HepG2 (cell line): ENCODE measurements around the gene ICOS. TPM values are rescaled to one million over a fixed set of nuclear protein-coding genes. Genes with fewer than 3 reads are reported as not detected.

Experiments used
- ATAC-seq: fragments of 200-7000 bp; cut with Tn5 transposase; 3 replicates; pipeline ENCODE4 v1.9.1; 2020; ENCODE audit warnings: mild to moderate bottlenecking, moderate library complexity
- BruUV-seq: library from RNA; stranded (reverse); fragments of 400-500 nt; replicated peaks from 2 replicates; lab custom pipeline; 2021; lab: Mats Ljungman, UMichigan
- CTCF ChIA-PET: fragments of 300-600 bp; formaldehyde crosslinking; extraction: SDS; loops from one replicate; lab custom pipeline; 2021; ENCODE audit warnings: low total read pairs, inconsistent platforms, low intra/inter-chr PET ratio; lab: Yijun Ruan, JAX
- POLR2A ChIA-PET: fragments of 350-600 bp; sonication (Branson Sonifier 250); formaldehyde crosslinking; loops from one replicate; lab custom pipeline; 2020; ENCODE audit warnings: antibody characterized with exemption, inconsistent platforms; lab: Yijun Ruan, JAX
- DNase-seq: peaks from one replicate; pipeline ENCODE4 v3.0.0-alpha.2; 2015; ENCODE audit warnings: low spot score
- FAIRE-seq: peaks from 3 replicates; lab custom pipeline; 2011; peaks lifted over from hg19 to GRCh38; lab: Jason Lieb, UNC
- H2AFZ ChIP-seq: one replicate; pipeline ENCODE4 v1.6.1; 2011; ENCODE audit warnings: low read length, inconsistent platforms
- H3K27ac ChIP-seq: fragments of 300-600 bp; 3 replicates; pipeline ENCODE4 v1.8.0; 2011; ENCODE audit warnings: mixed run types, mild to moderate bottlenecking, mixed read lengths, low read length, inconsistent platforms; ENCODE audit not compliant: insufficient read depth; ENCODE audit errors: extremely low read length
- H3K27me3 ChIP-seq, 2 experiments: fragments of 200-600 bp in 1 of 2; 2 replicates in 1 of 2; 3 replicates in 1 of 2; pipeline versions ENCODE4 v1.6.0 to v1.8.0; 2011; ENCODE audit warnings: low read length in 2 of 2, mild to moderate bottlenecking in 2 of 2, moderate library complexity in 2 of 2, inconsistent platforms in 1 of 2; ENCODE audit not compliant: insufficient read depth in 2 of 2, control insufficient read depth in 1 of 2
- H3K36me3 ChIP-seq, 2 experiments: fragments of 200-600 bp in 1 of 2; replicated peaks in 1 of 2; 2 replicates in 1 of 2; 3 replicates in 1 of 2; pipeline versions ENCODE4 v1.5.1 to v1.8.0; 2011; ENCODE audit warnings: low read length in 2 of 2, inconsistent platforms in 1 of 2; ENCODE audit not compliant: insufficient read depth in 2 of 2, control insufficient read depth in 1 of 2
- H3K4me1 ChIP-seq: 2 replicates; pipeline ENCODE4 v1.5.1; 2012; ENCODE audit warnings: low read length, inconsistent platforms; ENCODE audit not compliant: insufficient read depth
- H3K4me2 ChIP-seq: 2 replicates; pipeline ENCODE4 v1.6.0; 2011; ENCODE audit warnings: low read depth, low read length, inconsistent platforms
- H3K4me3 ChIP-seq, 3 experiments: fragments of 200-600 bp in 1 of 3; sonication (generic), shearing (Covaris generic) in 1 of 3; replicated peaks in 1 of 3; 2 replicates each; pipeline ENCODE4 v1.5.1; 2011 to 2016; ENCODE audit warnings: low read length in 3 of 3, inconsistent platforms in 2 of 3, low read depth in 2 of 3, mild to moderate bottlenecking in 2 of 3, control low read depth in 1 of 3, mixed read lengths in 1 of 3; ENCODE audit not compliant: insufficient read depth in 1 of 3
- H3K79me2 ChIP-seq: one replicate; pipeline ENCODE4 v1.6.1; 2011; ENCODE audit warnings: low read length, inconsistent platforms; ENCODE audit not compliant: insufficient read depth
- H3K9ac ChIP-seq: 2 replicates; pipeline ENCODE4 v1.6.0; 2011; ENCODE audit warnings: mild to moderate bottlenecking, low read depth, low read length, inconsistent platforms; ENCODE audit not compliant: insufficient read depth
- H3K9me3 ChIP-seq: 2 replicates; pipeline ENCODE4 v1.5.1; 2012; ENCODE audit warnings: mild to moderate bottlenecking, low read length
- H4K20me1 ChIP-seq: 2 replicates; pipeline ENCODE4 v1.6.0; 2011; ENCODE audit warnings: inconsistent platforms, mild to moderate bottlenecking, low read length, moderate library complexity; ENCODE audit not compliant: insufficient read depth
- CBX2 ChIP-seq, 2 experiments: fragments of 200-600 bp in 1 of 2; sonication (generic); formaldehyde crosslinking in 1 of 2; IDR thresholded peaks; 2 replicates each; pipeline versions ENCODE4 v1.7.0 to v1.8.1; 2018 to 2022; ENCODE audit warnings: low read depth in 2 of 2, low read length in 1 of 2, mild to moderate bottlenecking in 1 of 2, missing genetic modification reagents in 1 of 2
- FOXP1 ChIP-seq, 2 experiments: fragments of 450-650 bp in 1 of 2; IDR thresholded peaks; 2 replicates each; pipeline ENCODE4 v1.6.1; 2017 to 2018; ENCODE audit warnings: antibody characterized with exemption in 1 of 2
- GATAD2A ChIP-seq: IDR thresholded peaks from 2 replicates; pipeline ENCODE4 v1.6.1; 2016
- KDM1A ChIP-seq: IDR thresholded peaks from 2 replicates; pipeline ENCODE4 v1.6.1; 2016; ENCODE audit warnings: missing compliant biosample characterization
- KLF16 ChIP-seq, 2 experiments: sonication (generic) in 1 of 2; formaldehyde crosslinking in 1 of 2; IDR thresholded peaks; 2 replicates each; pipeline versions ENCODE4 v1.6.1 to v1.8.0; 2016 to 2023; ENCODE audit warnings: missing genetic modification reagents in 2 of 2, missing compliant biosample characterization in 1 of 2
- MED13 ChIP-seq: sonication (generic); formaldehyde crosslinking; IDR thresholded peaks from 2 replicates; pipeline ENCODE4 v1.5.0; 2020; ENCODE audit warnings: missing genetic modification reagents
- NFE2L1 ChIP-seq: sonication (generic); formaldehyde crosslinking; IDR thresholded peaks from 2 replicates; pipeline ENCODE4 v1.4.0; 2020; ENCODE audit warnings: missing genetic modification reagents, mild to moderate bottlenecking, borderline replicate concordance
- NFE2L2 ChIP-seq: fragments of 150-350 bp; IDR thresholded peaks from 2 replicates; pipeline ENCODE4 v1.6.1; 2014; ENCODE audit warnings: low read length
- SP1 ChIP-seq, 2 experiments: fragments of 450-650 bp in 1 of 2; sonication (generic) in 1 of 2; formaldehyde crosslinking in 1 of 2; IDR thresholded peaks; 2 replicates each; pipeline versions ENCODE4 v1.4.0 to v1.6.1; 2016 to 2020; ENCODE audit warnings: missing genetic modification reagents in 1 of 2
- STAG1 ChIP-seq: sonication (generic); formaldehyde crosslinking; IDR thresholded peaks from 2 replicates; pipeline ENCODE4 v1.4.0; 2020; ENCODE audit warnings: missing genetic modification reagents
- TAF1 ChIP-seq: sonication (generic); formaldehyde crosslinking; IDR thresholded peaks from 2 replicates; pipeline ENCODE4 v1.4.0; 2020; ENCODE audit warnings: missing genetic modification reagents
- ZNF746 ChIP-seq: sonication (generic); formaldehyde crosslinking; IDR thresholded peaks from 2 replicates; pipeline ENCODE4 v1.8.0; 2022; ENCODE audit warnings: mild to moderate bottlenecking, missing genetic modification reagents
- ZZZ3 ChIP-seq: sonication (generic); formaldehyde crosslinking; IDR thresholded peaks from 2 replicates; pipeline ENCODE4 v1.4.0; 2020; ENCODE audit warnings: missing genetic modification reagents, mild to moderate bottlenecking, borderline replicate concordance
- WGBS: methylation state at CpG from one replicate; pipeline ENCODE4 v1.1.6; 2017; ENCODE audit warnings: low lambda C conversion rate; 5-methylcytosine and 5-hydroxymethylcytosine counted together
- in situ Hi-C: cut with HindIII; loops from 2 replicates; pipeline ENCODE4 v1.10.0; 2017; ENCODE audit warnings: low pct_unique_long_range_greater_than_20kb; ENCODE audit not compliant: extremely low pct_ligation_motif_present
- intact Hi-C: fragments of 100-400 bp; cut with micrococcal nuclease; formaldehyde crosslinking; loops from one replicate; pipeline ENCODE4 v1.10.0; 2022; ENCODE audit not compliant: unreplicated experiment
- polyA plus RNA-seq, 8 experiments: library from polyadenylated mRNA; depleted of rRNA in 3 of 8; stranded (reverse) in 7 of 8; unstranded in 1 of 8; fragments of >200 nt; fragmentation: Illumina TruSeq in 4 of 8; extraction: Trizol in 4 of 8; gene quantifications; 2 replicates each; pipeline versions ENCODE4 v1.2.1 to v1.2.3, GENCODE V29; 2011 to 2016; ENCODE audit warnings: low read depth in 4 of 8, missing spikeins in 1 of 8, mixed read lengths in 1 of 8; ENCODE audit not compliant: insufficient read depth in 1 of 8
- total RNA-seq, 5 experiments: library from RNA; depleted of rRNA; stranded (reverse); fragments of >200 nt; fragmentation: Illumina TruSeq; extraction: Trizol; gene quantifications; 2 replicates each; pipeline ENCODE4 v1.2.3, GENCODE V29; 2016; ENCODE audit warnings: low read depth in 1 of 5
- TF ChIP-seq, protein P1 (sequence below): sonication (generic); formaldehyde crosslinking; IDR thresholded peaks from 2 replicates; pipeline ENCODE4 v1.4.0; 2020; ENCODE audit warnings: missing genetic modification reagents
- TF ChIP-seq, protein P2 (sequence below): sonication (generic); formaldehyde crosslinking; IDR thresholded peaks from 2 replicates; pipeline ENCODE4 v1.8.1; 2022; ENCODE audit warnings: low read depth, mild to moderate bottlenecking, missing genetic modification reagents
- TF ChIP-seq, protein P3 (sequence below): sonication (generic); formaldehyde crosslinking; IDR thresholded peaks from 2 replicates; pipeline ENCODE4 v1.5.0; 2020; ENCODE audit warnings: missing genetic modification reagents

The ICOS gene
- total and polyA plus RNA-seq, 2 of the 13 experiments (the other 11 are each of a cell fraction or from before 2014, with no cell fraction given): not detected

DNA sequence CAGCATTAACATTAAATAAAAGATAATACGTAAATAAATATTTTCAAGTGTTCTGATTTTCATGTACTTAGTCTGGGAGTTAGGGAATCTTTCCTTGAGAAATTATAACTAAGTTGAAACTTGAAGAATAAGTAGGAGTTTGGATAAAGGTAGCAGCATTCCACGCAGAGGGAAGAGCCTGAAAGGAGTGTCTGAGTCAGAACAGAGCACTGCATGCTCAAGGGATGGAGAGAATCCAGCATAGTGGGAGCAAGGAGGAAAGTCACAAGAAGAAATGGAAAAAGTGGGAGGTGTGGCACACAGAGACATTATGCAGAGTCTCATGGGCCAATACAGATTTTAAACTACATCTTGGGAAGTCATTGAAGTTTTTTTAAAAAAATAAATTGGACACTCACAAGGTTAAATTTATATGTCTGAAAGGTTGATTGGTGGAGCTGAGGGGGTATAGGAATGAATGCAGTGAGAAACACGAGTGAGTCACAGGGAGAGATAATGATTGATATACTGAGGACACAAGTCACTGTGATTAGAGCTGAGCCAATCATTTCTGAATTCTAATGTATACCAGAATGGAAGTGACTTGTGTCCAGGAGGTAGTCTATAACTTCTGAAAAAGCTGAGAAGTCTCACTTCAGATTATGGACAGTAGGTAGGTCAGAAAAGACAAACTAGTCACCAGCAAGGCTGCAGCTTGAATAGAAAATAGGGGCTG, 66.9 kb downstream of the ICOS start:
- ChIA-PET CTCF (no interaction called here), POLR2A (no interaction called here)
- H3K9me3 ChIP-seq: no peaks in the 10 kb centered on the region
- no peak overlapping the region for H3K4me3 ChIP-seq
- 2% methylated on average over 3 of the region's 3 CpGs for WGBS
- no peak overlapping the region for H3K4me2 ChIP-seq
- H3K36me3 ChIP-seq: no peaks in the 10 kb centered on the region
- H2AFZ ChIP-seq: no peak overlapping the region
- no peak overlapping the region for H3K27ac ChIP-seq
- no peaks in the 10 kb centered on the region for H3K4me1 ChIP-seq
- ATAC-seq: no peak
- no peaks in the 10 kb centered on the region for H3K79me2 ChIP-seq
- no peaks in the 10 kb centered on the region for H4K20me1 ChIP-seq
- no peak for FAIRE-seq
- H3K27me3 ChIP-seq: no peaks in the 10 kb centered on the region; a peak in 1 of 5 replicates
- DNase-seq: no peak
- BruUV-seq: no TSS peak
- in situ Hi-C loops: no loop called here
- H3K9ac ChIP-seq: no peak overlapping the region
- intact Hi-C loops: no loop called here
- TF ChIP-seq KDM1A: no peak
- TF ChIP-seq, protein P1, sequence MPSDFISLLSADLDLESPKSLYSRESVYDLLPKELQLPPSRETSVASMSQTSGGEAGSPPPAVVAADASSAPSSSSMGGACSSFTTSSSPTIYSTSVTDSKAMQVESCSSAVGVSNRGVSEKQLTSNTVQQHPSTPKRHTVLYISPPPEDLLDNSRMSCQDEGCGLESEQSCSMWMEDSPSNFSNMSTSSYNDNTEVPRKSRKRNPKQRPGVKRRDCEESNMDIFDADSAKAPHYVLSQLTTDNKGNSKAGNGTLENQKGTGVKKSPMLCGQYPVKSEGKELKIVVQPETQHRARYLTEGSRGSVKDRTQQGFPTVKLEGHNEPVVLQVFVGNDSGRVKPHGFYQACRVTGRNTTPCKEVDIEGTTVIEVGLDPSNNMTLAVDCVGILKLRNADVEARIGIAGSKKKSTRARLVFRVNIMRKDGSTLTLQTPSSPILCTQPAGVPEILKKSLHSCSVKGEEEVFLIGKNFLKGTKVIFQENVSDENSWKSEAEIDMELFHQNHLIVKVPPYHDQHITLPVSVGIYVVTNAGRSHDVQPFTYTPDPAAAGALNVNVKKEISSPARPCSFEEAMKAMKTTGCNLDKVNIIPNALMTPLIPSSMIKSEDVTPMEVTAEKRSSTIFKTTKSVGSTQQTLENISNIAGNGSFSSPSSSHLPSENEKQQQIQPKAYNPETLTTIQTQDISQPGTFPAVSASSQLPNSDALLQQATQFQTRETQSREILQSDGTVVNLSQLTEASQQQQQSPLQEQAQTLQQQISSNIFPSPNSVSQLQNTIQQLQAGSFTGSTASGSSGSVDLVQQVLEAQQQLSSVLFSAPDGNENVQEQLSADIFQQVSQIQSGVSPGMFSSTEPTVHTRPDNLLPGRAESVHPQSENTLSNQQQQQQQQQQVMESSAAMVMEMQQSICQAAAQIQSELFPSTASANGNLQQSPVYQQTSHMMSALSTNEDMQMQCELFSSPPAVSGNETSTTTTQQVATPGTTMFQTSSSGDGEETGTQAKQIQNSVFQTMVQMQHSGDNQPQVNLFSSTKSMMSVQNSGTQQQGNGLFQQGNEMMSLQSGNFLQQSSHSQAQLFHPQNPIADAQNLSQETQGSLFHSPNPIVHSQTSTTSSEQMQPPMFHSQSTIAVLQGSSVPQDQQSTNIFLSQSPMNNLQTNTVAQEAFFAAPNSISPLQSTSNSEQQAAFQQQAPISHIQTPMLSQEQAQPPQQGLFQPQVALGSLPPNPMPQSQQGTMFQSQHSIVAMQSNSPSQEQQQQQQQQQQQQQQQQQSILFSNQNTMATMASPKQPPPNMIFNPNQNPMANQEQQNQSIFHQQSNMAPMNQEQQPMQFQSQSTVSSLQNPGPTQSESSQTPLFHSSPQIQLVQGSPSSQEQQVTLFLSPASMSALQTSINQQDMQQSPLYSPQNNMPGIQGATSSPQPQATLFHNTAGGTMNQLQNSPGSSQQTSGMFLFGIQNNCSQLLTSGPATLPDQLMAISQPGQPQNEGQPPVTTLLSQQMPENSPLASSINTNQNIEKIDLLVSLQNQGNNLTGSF (CRISPR knock-in tag): no peak
- TF ChIP-seq CBX2 (IDR thresholded peaks at IDR 0.05; ENCODE audit: low read depth, low read length): no peak
- TF ChIP-seq CBX2 (CRISPR knock-in tag; IDR thresholded peaks at IDR 0.05; ENCODE audit: low read depth): no peak
- TF ChIP-seq KLF16 (CRISPR knock-in tag; IDR thresholded peaks at IDR 0.05): no peak
- no peak for TF ChIP-seq GATAD2A
- no peak for TF ChIP-seq ZZZ3 (CRISPR knock-in tag)
- no peak for TF ChIP-seq ZNF746 (CRISPR knock-in tag)
- TF ChIP-seq MED13 (CRISPR knock-in tag): no peak
- TF ChIP-seq STAG1: no peak
- no peak for TF ChIP-seq SP1 (IDR thresholded peaks at IDR 0.05)
- TF ChIP-seq SP1 (CRISPR knock-in tag; IDR thresholded peaks at IDR 0.05): no peak
- TF ChIP-seq TAF1 (CRISPR knock-in tag): no peak
- no peak for TF ChIP-seq FOXP1 (IDR thresholded peaks at IDR 0.05)
- TF ChIP-seq FOXP1 (CRISPR knock-in tag; IDR thresholded peaks at IDR 0.05): no peak
- no peak for TF ChIP-seq NFE2L1 (CRISPR knock-in tag)
- TF ChIP-seq, protein P2, sequence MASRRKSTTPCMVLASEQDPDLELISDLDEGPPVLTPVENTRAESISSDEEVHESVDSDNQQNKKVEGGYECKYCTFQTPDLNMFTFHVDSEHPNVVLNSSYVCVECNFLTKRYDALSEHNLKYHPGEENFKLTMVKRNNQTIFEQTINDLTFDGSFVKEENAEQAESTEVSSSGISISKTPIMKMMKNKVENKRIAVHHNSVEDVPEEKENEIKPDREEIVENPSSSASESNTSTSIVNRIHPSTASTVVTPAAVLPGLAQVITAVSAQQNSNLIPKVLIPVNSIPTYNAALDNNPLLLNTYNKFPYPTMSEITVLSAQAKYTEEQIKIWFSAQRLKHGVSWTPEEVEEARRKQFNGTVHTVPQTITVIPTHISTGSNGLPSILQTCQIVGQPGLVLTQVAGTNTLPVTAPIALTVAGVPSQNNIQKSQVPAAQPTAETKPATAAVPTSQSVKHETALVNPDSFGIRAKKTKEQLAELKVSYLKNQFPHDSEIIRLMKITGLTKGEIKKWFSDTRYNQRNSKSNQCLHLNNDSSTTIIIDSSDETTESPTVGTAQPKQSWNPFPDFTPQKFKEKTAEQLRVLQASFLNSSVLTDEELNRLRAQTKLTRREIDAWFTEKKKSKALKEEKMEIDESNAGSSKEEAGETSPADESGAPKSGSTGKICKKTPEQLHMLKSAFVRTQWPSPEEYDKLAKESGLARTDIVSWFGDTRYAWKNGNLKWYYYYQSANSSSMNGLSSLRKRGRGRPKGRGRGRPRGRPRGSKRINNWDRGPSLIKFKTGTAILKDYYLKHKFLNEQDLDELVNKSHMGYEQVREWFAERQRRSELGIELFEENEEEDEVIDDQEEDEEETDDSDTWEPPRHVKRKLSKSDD (CRISPR knock-in tag): no peak
- TF ChIP-seq, protein P3, sequence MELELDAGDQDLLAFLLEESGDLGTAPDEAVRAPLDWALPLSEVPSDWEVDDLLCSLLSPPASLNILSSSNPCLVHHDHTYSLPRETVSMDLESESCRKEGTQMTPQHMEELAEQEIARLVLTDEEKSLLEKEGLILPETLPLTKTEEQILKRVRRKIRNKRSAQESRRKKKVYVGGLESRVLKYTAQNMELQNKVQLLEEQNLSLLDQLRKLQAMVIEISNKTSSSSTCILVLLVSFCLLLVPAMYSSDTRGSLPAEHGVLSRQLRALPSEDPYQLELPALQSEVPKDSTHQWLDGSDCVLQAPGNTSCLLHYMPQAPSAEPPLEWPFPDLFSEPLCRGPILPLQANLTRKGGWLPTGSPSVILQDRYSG (CRISPR knock-in tag): no peak
- no peak for TF ChIP-seq NFE2L2
